Activated CD4-positive, alpha-beta T cell treated with anti-CD3 and anti-CD28 coated beads for 24 hours (primary cell): ENCODE data around the gene ERC2.

ENCODE experiments used
- DNase-seq, 2 donors: peaks; one replicate each; pipeline ENCODE4 v3.0.0-alpha.2; 2020; ENCODE audit warnings: low read depth in 2 of 2

The ERC2 gene

DNA sequence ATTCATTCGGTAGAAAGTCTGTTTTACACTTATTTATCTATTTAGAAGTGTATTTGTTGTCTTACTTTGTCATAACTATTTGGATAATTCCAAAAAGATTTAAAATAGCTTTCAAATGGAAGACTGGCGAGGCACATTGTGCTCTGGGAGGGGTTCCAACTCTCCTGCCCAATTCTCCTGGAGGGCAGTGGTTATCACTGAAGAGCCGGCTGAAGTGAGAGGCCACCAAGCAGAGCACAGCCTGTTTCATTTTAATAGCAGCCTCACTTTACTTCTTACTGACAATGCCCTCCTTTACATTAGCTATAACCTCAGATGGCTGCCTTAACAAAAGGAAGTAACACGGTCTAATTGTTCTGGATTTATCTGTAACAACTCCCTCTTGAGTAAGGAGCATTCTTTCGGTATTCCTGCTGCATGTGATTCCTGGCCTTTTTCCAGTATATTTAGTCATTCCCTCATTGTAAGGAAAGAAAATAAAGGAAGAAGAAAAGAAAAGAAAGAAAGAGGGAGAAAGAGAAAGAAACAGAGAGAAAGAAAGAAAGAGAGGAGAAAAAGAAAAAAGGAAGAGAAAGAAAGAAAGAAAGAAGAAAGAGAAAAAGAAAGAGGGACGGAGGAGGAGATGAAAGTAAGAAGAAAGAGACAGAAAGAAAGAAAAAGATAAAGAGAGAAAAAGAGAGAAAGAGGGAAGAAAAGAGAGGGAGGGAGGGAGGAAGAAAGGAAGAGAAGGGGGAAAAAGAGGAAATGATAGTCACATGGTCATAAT is 641.4 kb downstream of the ERC2 start:
- no peak for DNase-seq

GRCh38 chr3:55826097-55826496 is 642.2 kb downstream of the ERC2 start:
- no peak for DNase-seq

DNA sequence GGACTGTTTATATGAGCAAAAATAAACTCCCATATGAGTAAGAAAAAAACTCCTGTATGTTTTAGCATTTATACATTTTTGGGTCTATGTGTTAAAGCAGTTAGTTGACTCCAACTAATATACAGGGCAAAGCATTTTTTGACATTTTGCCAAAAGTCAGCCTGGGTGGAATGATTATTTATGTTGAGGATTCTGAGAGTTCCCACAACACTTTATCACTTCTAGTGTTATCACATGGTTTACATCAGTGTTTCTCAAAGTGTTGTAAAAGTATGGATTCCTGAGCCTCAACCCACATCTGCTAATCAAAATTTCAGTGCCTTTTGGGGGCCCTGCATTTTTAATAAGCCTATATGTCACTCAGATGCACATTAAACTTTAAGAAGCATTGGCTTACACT is 643.9 kb downstream of the ERC2 start:
- no peak for DNase-seq

- no peak for DNase-seq
These were observed 644.4 kb downstream of the ERC2 start for GRCh38 chr3:55823829-55824228.

DNA sequence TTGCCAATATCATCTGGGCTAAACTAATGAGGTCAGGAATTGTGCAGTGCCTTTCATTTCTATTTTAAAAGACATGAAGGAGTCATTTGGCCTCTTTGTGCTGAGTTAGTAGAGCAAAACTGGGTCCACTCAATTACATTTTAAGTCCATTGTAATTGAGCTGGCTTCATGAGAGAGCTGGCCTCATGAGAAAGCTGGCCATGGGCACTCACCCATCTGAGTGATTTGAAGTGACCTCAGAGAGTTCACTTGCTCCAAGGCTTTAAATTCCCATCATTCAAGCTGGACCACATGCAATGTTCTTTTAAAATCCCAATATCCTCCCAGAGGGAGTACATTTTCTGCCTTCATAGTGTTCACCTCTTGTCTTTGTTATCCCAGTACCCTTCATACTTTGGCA is 645.3 kb downstream of the ERC2 start:
- DNase-seq, result no peak

DNA sequence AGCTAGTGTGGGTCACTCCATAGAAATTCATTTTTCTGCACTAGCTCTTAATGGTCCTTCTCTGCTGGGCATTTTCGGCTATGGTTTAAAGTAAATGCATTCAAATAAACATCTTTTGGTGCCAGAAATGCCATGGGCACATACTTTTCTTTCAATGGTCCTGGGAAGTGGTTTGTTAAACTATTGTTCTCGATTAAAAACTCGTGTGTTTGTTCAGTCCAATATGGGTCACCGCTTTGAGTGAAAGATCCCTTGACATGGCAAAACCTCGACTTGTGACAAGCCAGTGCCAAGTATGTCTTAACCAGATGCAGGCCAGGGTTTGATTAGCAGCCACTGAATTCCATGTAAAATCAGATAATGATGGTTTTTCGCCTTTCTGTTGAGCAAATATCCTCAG is 649.3 kb downstream of the ERC2 start:
- no peak for DNase-seq

GRCh38 chr3:55818485-55818884 is 649.8 kb downstream of the ERC2 start:
- no peak for DNase-seq

GRCh38 chr3:55816794-55817576 is 651.3 kb downstream of the ERC2 start:
- no peak for DNase-seq

- no peak for DNase-seq
These were observed 653.0 kb downstream of the ERC2 start for GRCh38 chr3:55815262-55815661.

GRCh38 chr3:55813268-55814097 is 654.8 kb downstream of the ERC2 start:
- DNase-seq, result no peak

GRCh38 chr3:55812394-55813013 is 655.8 kb downstream of the ERC2 start:
- no peak for DNase-seq

DNA sequence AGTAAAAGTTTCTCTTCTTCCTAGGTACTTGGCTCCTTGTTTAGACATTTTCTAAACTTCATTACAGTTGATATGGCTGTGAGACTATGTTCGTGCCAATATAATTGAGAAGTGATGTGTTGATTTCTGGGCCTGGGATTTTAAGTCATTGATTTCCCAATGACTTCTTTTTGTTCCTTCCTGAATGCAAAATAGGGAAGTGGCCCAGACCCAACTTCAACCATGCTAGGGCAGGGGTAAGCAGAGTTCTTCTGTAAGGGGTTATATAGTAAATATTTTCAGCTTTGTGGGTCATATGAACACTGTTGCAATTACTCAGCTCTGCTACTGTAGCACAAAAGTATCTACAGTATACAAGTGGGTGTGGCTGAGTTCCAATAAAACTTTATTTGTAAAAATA is 661.1 kb downstream of the ERC2 start:
- DNase-seq, result no peak

DNA sequence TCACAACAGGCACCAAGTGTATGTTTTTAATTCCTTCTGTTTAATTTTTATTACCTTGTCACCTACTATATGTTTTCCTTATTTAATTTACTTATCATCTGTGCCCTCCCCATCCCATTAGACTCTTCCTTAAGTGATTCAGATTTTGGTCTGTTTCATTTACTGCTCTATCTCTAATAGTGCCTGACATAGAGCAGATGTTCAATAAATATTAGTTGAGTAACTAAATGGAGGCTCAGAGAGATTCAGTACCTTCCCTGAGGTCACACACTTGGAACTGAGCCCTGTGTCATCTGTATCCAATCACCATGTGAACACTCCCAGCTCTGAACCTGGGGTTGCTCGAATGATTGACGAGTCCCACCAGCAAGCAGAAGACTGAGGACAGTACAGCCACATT is 663.1 kb downstream of the ERC2 start:
- no peak for DNase-seq

DNA sequence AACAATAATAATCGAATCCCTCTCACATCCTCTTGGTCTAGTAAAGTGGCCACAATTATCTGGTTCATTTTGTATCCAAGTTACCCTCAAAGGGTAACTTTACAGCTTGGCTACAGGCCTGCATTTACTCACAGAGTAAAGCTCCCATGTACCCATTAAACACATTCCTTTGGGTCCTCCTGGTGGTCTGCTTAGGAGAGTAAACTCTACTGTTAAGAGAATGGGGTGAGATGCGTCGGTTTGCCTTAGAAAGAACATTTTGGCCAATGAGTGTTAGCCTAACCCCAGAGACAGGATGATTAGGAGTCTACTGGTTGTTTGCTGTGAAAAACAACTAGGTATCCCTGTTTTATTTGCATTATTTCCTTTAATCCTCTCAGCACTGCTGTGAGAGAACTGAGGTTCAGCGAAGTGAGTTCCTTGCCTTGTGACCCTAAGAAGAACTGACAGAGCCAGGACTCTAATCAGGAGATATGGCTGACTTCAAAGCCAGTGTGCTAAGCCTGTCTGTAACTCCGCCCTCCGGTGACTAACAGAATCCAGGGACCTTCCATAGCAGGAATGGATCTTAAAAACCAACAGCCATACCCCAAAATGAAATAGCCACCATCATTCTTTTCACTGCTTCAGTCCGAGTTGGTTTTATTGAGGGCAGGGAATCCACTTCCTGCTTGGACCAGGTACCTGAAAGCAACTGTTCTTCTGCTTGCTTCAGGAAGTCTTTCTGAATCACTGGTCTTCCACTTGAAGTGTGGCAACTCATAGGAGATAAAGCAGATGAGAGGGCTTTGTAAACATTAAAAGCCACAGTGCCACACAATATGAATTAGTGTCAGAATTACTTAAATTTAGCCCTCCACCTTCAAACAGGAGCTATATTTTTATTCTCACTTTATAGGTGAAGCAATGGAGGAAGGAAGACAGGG is 663.8 kb downstream of the ERC2 start:
- no peak for DNase-seq

- no peak for DNase-seq
These were observed 665.5 kb downstream of the ERC2 start for GRCh38 chr3:55802816-55803215.

- DNase-seq, result no peak
These were observed 666.6 kb downstream of the ERC2 start for GRCh38 chr3:55801676-55802075.

DNA sequence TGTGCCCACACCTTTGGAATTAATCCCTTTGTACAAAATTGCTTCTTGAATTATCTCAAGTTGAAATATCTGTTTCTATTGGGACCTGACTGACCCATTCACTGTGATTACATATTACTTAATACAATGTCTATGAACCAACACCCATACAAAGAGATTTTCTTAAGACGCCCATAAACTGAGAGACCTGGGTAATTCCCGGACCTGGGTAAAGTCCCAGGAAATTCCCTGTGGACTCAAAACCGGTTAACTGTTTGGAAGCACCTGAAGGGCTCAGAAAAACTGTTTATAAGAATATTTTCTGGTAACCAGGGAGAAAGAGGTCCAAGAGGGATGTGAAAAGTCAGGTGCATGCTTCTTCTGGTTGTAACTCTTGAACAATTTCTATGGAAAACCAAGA is 667.2 kb downstream of the ERC2 start:
- no peak for DNase-seq

GRCh38 chr3:55797775-55798174 is 670.5 kb downstream of the ERC2 start:
- no peak for DNase-seq

DNA sequence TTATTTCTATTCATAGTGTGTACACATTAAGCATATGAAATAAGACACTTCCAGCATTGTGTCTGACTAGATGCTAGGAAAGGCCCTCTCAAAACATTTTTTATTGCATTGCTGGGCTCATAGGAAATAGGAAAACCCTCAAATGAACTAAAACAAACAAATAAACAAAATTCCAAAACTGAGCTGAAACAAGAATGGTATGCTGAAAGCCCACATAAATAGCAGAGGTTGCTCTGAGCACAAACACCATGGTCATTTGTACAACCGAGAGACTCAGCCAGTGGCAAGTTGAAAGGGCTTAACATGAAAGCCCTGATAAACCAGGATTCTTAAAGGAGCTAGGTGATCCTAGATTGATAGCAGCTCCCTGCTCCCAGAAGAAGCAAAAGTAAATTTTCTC is 671.2 kb downstream of the ERC2 start:
- no peak for DNase-seq

DNA sequence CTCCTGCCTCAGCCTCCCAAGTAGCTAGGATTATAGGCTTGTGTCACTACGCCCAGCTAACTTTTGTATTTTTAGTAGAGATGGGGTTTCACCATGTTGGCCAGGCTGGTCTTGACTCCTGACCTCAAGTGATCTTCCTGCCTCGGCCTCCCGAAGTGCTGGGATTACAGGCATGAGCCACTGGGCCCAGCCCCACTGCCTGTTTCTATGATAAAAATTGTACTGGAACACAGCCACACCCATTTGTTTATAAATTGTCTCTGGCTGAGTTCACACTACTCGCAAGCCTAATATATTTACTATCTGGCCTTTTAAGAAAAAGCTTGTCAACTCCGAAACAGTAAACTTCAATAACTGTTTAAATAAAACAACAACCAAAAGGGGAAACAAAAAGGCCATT is 671.7 kb downstream of the ERC2 start:
- DNase-seq, result no peak

GRCh38 chr3:55795746-55796145 is 672.5 kb downstream of the ERC2 start:
- DNase-seq, result no peak
